GM18951 (cell line): ENCODE results near the gene PRUNE2.
"Not testable (repeated sequence)": the region's sequence is repeated elsewhere in the genome, so short reads cannot be mapped to it uniquely, and the experiment has no call there.

ENCODE experiments used
- POLR2A ChIP-seq: IDR thresholded peaks from 4 replicates; pipeline ENCODE4 v1.6.1; 2011; ENCODE audit warnings: mild to moderate bottlenecking; ENCODE audit not compliant: insufficient read length, insufficient read depth; ENCODE audit errors: extremely low read depth
- in situ Hi-C: fragments of 300-500 bp; cut with MboI; formaldehyde crosslinking; loops from one replicate; pipeline ENCODE4 v1.12.0; 2022; ENCODE audit warnings: low sequenced_read_pairs, mixed read lengths, inconsistent platforms; ENCODE audit not compliant: unreplicated experiment

Gene PRUNE2

GRCh38 chr9:76607730-76608436 is 298.0 kb downstream of the PRUNE2 start:
- TF ChIP-seq POLR2A = no peak
- in situ Hi-C loops = no loop called here

- no peak for TF ChIP-seq POLR2A
- in situ Hi-C loops = no loop called here
Observed at GRCh38 chr9:76605321-76605900, 300.5 kb downstream of the PRUNE2 start.

GRCh38 chr9:76603931-76604570 is 301.9 kb downstream of the PRUNE2 start:
- in situ Hi-C loops = no loop called here

GRCh38 chr9:76603448-76603895 is 302.4 kb downstream of the PRUNE2 start:
- TF ChIP-seq POLR2A = no peak
- in situ Hi-C loops = no loop called here

More at GRCh38 chr9:76603931-76604570, 301.9 kb downstream of the PRUNE2 start:
- TF ChIP-seq POLR2A = no peak

- TF ChIP-seq POLR2A = no peak
- in situ Hi-C loops = no loop called here
Observed at GRCh38 chr9:76602199-76602598, 303.7 kb downstream of the PRUNE2 start.

GRCh38 chr9:76600007-76600615 is 305.8 kb downstream of the PRUNE2 start:
- in situ Hi-C loops = no loop called here
- no peak for TF ChIP-seq POLR2A

- in situ Hi-C loops = no loop called here
- TF ChIP-seq POLR2A = no peak
Observed at GRCh38 chr9:76598981-76599380, 306.9 kb downstream of the PRUNE2 start.

GRCh38 chr9:76595645-76596044 is 310.3 kb downstream of the PRUNE2 start:
- in situ Hi-C loops = no loop called here
- no peak for TF ChIP-seq POLR2A

- no peak for TF ChIP-seq POLR2A
- in situ Hi-C loops = no loop called here
Observed at GRCh38 chr9:76594764-76595424, 311.0 kb downstream of the PRUNE2 start.

GRCh38 chr9:76593961-76594735 is 311.8 kb downstream of the PRUNE2 start:
- in situ Hi-C loops = not testable (repeated sequence)

- no peak for TF ChIP-seq POLR2A
- in situ Hi-C loops = no loop called here
Observed at GRCh38 chr9:76592974-76593347, 313.0 kb downstream of the PRUNE2 start.

- TF ChIP-seq POLR2A = no peak
- in situ Hi-C loops = no loop called here
Observed at GRCh38 chr9:76592091-76592973, 313.6 kb downstream of the PRUNE2 start.
